ENCODE results near the gene JUNB. TPM values are rescaled to one million over a fixed set of nuclear protein-coding genes. Genes with fewer than 3 reads are reported as not detected.

Gene JUNB
- total and polyA plus RNA-seq, 11 donors: 19.6 to 205 (median 52.9) TPM

DNA sequence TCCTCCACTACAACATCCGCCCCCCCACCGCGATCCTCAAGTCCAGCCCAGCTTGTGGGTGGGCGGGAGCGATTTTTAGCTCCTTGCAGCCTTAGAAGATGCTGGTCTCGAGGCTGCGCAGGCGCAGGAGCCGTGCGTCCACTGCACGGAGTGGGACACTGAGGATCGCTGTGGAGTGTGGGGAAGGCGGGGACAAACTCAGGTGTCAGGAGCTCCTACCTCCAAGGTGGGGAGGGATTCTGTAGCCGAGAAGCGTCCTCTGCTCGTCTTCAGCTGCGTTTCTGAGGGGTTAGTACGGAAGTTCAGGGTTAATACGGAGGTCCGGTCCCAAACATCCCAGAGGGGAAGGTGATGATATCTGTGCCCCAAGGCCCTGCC, 43.3 kb downstream of the JUNB start, which contains the start of gene RTBDN:
RTBDN (minus strand) TSS at position 14 of the 378 bp plus-strand sequence. CDS start 4,600 bp downstream, outside the sequence.
- WGBS, 4 donors: 6 to 10% (median 7%) methylated on average over 20 of the region's 20 CpGs
- no peak for ATAC-seq

DNA sequence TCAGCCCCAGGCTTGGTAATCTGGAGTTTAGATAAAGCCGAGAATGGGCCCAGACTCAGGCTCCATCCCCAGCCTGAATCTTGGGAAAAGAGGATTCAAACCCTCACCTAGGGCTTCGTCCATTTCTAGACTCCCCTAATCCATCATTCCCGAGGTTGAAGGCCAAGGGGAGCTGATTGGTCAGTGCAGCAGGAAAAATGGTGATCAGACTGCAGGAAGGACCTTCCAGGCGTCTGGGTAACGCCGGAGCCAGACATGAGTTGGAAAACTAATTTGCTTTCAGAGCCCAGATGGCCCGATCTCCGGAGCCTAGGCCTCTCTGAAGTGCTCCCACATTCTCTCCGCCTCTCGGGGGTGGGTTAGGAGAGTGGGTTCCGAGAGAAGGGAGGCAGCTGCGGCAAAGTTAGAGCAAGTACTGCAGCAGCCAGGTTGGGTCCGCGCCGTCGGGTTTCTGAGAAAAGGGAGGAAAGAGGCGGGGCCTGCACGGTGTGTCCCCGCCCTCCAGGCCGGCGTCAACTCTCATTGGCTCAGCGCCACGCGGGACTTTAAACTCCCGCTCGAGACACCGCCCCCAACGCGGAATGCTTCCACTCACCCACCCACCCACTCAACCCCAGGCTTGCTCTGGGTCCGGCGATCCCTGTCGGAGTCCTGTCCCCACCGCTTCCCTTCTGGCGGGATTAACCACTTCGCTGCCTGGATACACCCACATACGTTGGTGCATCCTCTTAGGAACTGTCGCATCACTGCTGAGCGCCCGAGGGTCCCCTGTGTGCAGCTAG, 43.9 kb downstream of the JUNB start:
- H3K27me3 ChIP-seq: peaks cover 44 to 97% (median 93%) of the 10 kb centered on the region in 9 donors
- no peak for DNase-seq
- no peak for ATAC-seq
- H3K4me1 ChIP-seq: peaks cover 0 to 34% (median 13%) of the 10 kb centered on the region in 12 donors
- no peaks in the 10 kb centered on the region for H3K9me3 ChIP-seq
- H3K4me3 ChIP-seq: no peak overlapping the region
- H3K36me3 ChIP-seq: no peaks in the 10 kb centered on the region
- intact Hi-C loops (cut with DNase I): no loop called here
- TF ChIP-seq, protein P1, sequence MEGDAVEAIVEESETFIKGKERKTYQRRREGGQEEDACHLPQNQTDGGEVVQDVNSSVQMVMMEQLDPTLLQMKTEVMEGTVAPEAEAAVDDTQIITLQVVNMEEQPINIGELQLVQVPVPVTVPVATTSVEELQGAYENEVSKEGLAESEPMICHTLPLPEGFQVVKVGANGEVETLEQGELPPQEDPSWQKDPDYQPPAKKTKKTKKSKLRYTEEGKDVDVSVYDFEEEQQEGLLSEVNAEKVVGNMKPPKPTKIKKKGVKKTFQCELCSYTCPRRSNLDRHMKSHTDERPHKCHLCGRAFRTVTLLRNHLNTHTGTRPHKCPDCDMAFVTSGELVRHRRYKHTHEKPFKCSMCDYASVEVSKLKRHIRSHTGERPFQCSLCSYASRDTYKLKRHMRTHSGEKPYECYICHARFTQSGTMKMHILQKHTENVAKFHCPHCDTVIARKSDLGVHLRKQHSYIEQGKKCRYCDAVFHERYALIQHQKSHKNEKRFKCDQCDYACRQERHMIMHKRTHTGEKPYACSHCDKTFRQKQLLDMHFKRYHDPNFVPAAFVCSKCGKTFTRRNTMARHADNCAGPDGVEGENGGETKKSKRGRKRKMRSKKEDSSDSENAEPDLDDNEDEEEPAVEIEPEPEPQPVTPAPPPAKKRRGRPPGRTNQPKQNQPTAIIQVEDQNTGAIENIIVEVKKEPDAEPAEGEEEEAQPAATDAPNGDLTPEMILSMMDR (IDR thresholded peaks at IDR 0.05): no peak
- TF ChIP-seq POLR2A (IDR thresholded peaks at IDR 0.05): no peak
- H3K27ac ChIP-seq: no peak overlapping the region
- 6 to 8% (median 7%) methylated on average over 32 to 39 of the region's 39 CpGs for WGBS, 4 donors

More for the DNA sequence above, 43.3 kb downstream of the JUNB start, which contains the start of gene RTBDN:
- intact Hi-C loops (cut with DNase I): no loop called here
- no peak for DNase-seq
- H3K9me3 ChIP-seq: no peaks in the 10 kb centered on the region
- TF ChIP-seq, protein P1 (IDR thresholded peaks at IDR 0.05): no peak
- TF ChIP-seq POLR2A (IDR thresholded peaks at IDR 0.05): no peak
- peak within 1 kb of the TSS; percentile 25 to 55 (median 44) for H3K4me3 ChIP-seq
- peaks cover 0 to 34% (median 13%) of the 10 kb centered on the region in 12 donors for H3K4me1 ChIP-seq
- no peak within 1 kb of the TSS for H3K27ac ChIP-seq
- H3K27me3 ChIP-seq: peaks cover 47 to 97% (median 93%) of the 10 kb centered on the region in 9 donors
- no peaks in the 10 kb centered on the region for H3K36me3 ChIP-seq

DNA sequence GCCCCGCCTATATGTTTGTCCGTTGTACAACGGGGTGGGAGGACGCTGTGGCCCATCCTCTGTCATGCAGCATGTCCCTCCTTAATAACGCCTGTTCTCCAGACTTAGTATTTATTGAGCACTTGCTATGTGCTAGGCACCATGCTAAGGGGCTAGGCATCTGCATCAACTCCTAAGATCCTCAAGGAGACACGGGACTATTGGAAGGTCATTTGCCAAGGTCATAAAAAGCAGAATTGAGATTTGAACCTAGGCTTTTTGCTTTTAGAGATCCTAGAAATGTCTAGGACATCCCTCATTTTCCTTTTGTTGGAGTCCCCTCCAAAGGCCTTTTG, 45.2 kb downstream of the JUNB start:
- TF ChIP-seq POLR2A (IDR thresholded peaks at IDR 0.05): no peak
- TF ChIP-seq, protein P1 (IDR thresholded peaks at IDR 0.05): no peak
- intact Hi-C loops (cut with DNase I): no loop called here
- H3K4me1 ChIP-seq: peaks cover 0 to 42% (median 13%) of the 10 kb centered on the region in 12 donors
- no peak for ATAC-seq
- 6 to 12% (median 8%) methylated on average over 4 to 6 of the region's 6 CpGs for whole genome bisulfite sequencing, 4 donors
- DNase-seq: no peak
- no peaks in the 10 kb centered on the region for H3K9me3 ChIP-seq
- H3K27ac ChIP-seq: no peak overlapping the region
- peaks cover 46 to 99% (median 96%) of the 10 kb centered on the region in 9 donors for H3K27me3 ChIP-seq
- H3K36me3 ChIP-seq: no peaks in the 10 kb centered on the region
- no peak overlapping the region for H3K4me3 ChIP-seq

DNA sequence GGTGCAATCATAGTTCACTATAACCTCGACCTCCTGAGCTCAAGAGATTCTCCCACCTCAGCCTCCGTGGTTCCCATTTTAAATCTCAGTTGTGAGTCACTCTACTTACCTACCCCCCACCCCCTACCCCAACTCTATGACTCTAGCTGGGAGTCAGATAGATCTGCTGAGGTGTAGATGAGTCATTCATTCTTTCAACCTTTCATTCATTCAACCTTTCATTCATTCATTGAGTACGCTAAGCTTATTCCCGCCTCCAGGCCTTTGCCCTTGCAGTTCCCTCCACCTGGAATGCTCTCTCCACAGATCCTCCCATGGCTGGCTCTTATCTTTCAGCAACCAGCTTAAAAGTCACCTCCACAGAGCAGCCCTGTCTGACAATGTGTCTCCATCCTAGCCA, 45.9 kb downstream of the JUNB start:
- 78 to 86% (median 83%) methylated on average over 4 of the region's 4 CpGs for WGBS, 4 donors
- no peak for ATAC-seq
- intact Hi-C loops (cut with DNase I): no loop called here
- TF ChIP-seq POLR2A (IDR thresholded peaks at IDR 0.05): no peak
- TF ChIP-seq, protein P1 (IDR thresholded peaks at IDR 0.05): no peak
- H3K27ac ChIP-seq: no peak overlapping the region
- DNase-seq: no peak
- H3K36me3 ChIP-seq: no peaks in the 10 kb centered on the region
- no peaks in the 10 kb centered on the region for H3K9me3 ChIP-seq
- H3K27me3 ChIP-seq: peaks cover 41 to 98% (median 96%) of the 10 kb centered on the region in 9 donors
- H3K4me1 ChIP-seq: peaks cover 0 to 42% (median 13%) of the 10 kb centered on the region in 12 donors
- no peak overlapping the region for H3K4me3 ChIP-seq

All from heart left ventricle (tissue), 16 donors.